Lower leg skin (tissue), 3 donors: ENCODE data around the gene SOCS1.

Experiments used
- CTCF ChIP-seq, 3 donors: fragments of 450-650 bp; IDR thresholded peaks; one replicate each; pipeline ENCODE4 v1.5.1; 2016; ENCODE audit warnings: antibody characterized with exemption in 3 of 3, mild to moderate bottlenecking in 3 of 3, moderate library complexity in 2 of 3
- POLR2A ChIP-seq, 2 donors: fragments of 450-650 bp; IDR thresholded peaks; one replicate each; pipeline ENCODE4 v1.6.1; 2016 to 2017; ENCODE audit warnings: antibody characterized with exemption in 2 of 2, mild to moderate bottlenecking in 1 of 2, moderate library complexity in 1 of 2

GRCh38 chr16:11252482-11252931, 3.5 kb downstream of the SOCS1 start:
- no peak for TF ChIP-seq CTCF (IDR thresholded peaks at IDR 0.05)
- TF ChIP-seq POLR2A (IDR thresholded peaks at IDR 0.05) = no peak
